ELR (cell line): Measurements from ENCODE around the gene ZNF862.

Experiments used
- DNase-seq: peaks from one replicate; pipeline ENCODE4 v3.0.0-alpha.2; 2015; ENCODE audit warnings: low read depth

The ZNF862 gene

GRCh38 chr7:149811221-149811620, 27.0 kb upstream of the ZNF862 start:
- DNase-seq = peak; percentile 27

- DNase-seq = no peak
Measured at GRCh38 chr7:149811831-149812490, 26.2 kb upstream of the ZNF862 start.

GRCh38 chr7:149813254-149814035, 24.7 kb upstream of the ZNF862 start:
- DNase-seq = no peak

GRCh38 chr7:149814494-149814893, 23.7 kb upstream of the ZNF862 start:
- no peak for DNase-seq

- no peak for DNase-seq
Measured at GRCh38 chr7:149815121-149815520, 23.1 kb upstream of the ZNF862 start.

GRCh38 chr7:149815661-149816266, 22.4 kb upstream of the ZNF862 start:
- DNase-seq = no peak

- no peak for DNase-seq
Measured at GRCh38 chr7:149816267-149816751, 21.9 kb upstream of the ZNF862 start.

GRCh38 chr7:149816794-149817193, 21.4 kb upstream of the ZNF862 start:
- no peak for DNase-seq

GRCh38 chr7:149817301-149817771, 20.8 kb upstream of the ZNF862 start:
- no peak for DNase-seq

GRCh38 chr7:149817836-149818535, 20.2 kb upstream of the ZNF862 start:
- no peak for DNase-seq

GRCh38 chr7:149818536-149818840, 19.7 kb upstream of the ZNF862 start:
- DNase-seq = no peak

GRCh38 chr7:149819141-149819960, 18.8 kb upstream of the ZNF862 start:
- DNase-seq = no peak

- no peak for DNase-seq
Measured at GRCh38 chr7:149819961-149820340, 18.2 kb upstream of the ZNF862 start.

GRCh38 chr7:149820622-149821190, 17.5 kb upstream of the ZNF862 start:
- DNase-seq = no peak

- no peak for DNase-seq
Measured at GRCh38 chr7:149821191-149822148, 16.7 kb upstream of the ZNF862 start.

- no peak for DNase-seq
Measured at GRCh38 chr7:149822353-149822943, 15.7 kb upstream of the ZNF862 start.

GRCh38 chr7:149823191-149823630, 15.0 kb upstream of the ZNF862 start:
- no peak for DNase-seq

- DNase-seq = no peak
Measured at GRCh38 chr7:149823631-149824199, 14.5 kb upstream of the ZNF862 start.

- DNase-seq = no peak
Measured at GRCh38 chr7:149824301-149824741, 13.9 kb upstream of the ZNF862 start.
